Sigmoid colon (tissue), 7 donors: ENCODE results near the gene GNAS. TPM values are rescaled to one million over a fixed set of nuclear protein-coding genes. Genes with fewer than 3 reads are reported as not detected.

ENCODE experiments used
- DNase-seq: peaks from one replicate; pipeline ENCODE4 v3.0.0-alpha.2; 2019
- H3K27ac ChIP-seq, 4 donors: fragments of 200-600 bp; sonication (generic); one replicate each; pipeline ENCODE4 v1.5.1; 2016 to 2019; ENCODE audit warnings: mild to moderate bottlenecking in 1 of 4
- H3K27me3 ChIP-seq, 3 donors: fragments of 200-600 bp; sonication (generic); one replicate each; pipeline ENCODE4 v1.5.1; 2019; ENCODE audit warnings: mild to moderate bottlenecking in 1 of 3
- H3K36me3 ChIP-seq, 4 donors: fragments of 200-600 bp; sonication (generic); one replicate each; pipeline ENCODE4 v1.5.1; 2016 to 2019
- H3K4me1 ChIP-seq, 4 donors: fragments of 200-600 bp; sonication (generic); one replicate each; pipeline ENCODE4 v1.5.1; 2017 to 2019
- H3K4me3 ChIP-seq, 4 donors: fragments of 200-600 bp; sonication (generic); one replicate each; pipeline ENCODE4 v1.5.1; 2017 to 2019; ENCODE audit warnings: mild to moderate bottlenecking in 2 of 4, moderate library complexity in 1 of 4
- H3K9me3 ChIP-seq, 4 donors: fragments of 200-600 bp in 3 of 4; sonication (generic) in 3 of 4; one replicate each; pipeline versions ENCODE4 v1.5.1 to v1.6.1; 2013 to 2019
- EP300 ChIP-seq, 4 donors: sonication (generic); formaldehyde crosslinking; IDR thresholded peaks; one replicate each; pipeline ENCODE4 v1.6.1; 2017; ENCODE audit warnings: antibody characterized with exemption in 4 of 4
- POLR2A ChIP-seq, 2 donors: fragments of 450-650 bp; IDR thresholded peaks; one replicate each; pipeline ENCODE4 v1.6.1; 2016; ENCODE audit warnings: antibody characterized with exemption in 2 of 2, mild to moderate bottlenecking in 2 of 2, moderate library complexity in 2 of 2
- POLR2AphosphoS5 ChIP-seq, 4 donors: sonication (generic); formaldehyde crosslinking; IDR thresholded peaks; one replicate each; pipeline ENCODE4 v1.6.1; 2017; ENCODE audit warnings: antibody characterized with exemption in 4 of 4
- WGBS, 2 donors: extraction: QIAGEN DNeasy Blood & Tissue Kit; methylation state at CpG; one replicate each; pipeline ENCODE4 v1.1.7; 2013; 5-methylcytosine and 5-hydroxymethylcytosine counted together
- intact Hi-C: fragments of 100-400 bp; cut with DNase I; formaldehyde crosslinking; loops from one replicate; pipeline ENCODE4 v1.15.1; 2023
- polyA plus RNA-seq, 3 donors: library from polyadenylated mRNA; stranded (reverse); fragments of 200-250 nt; gene quantifications; one replicate each; pipeline ENCODE4 v1.2.3, GENCODE V29; 2013
- total RNA-seq, 4 donors: library from RNA; depleted of rRNA; stranded (reverse); fragments of >200 nt; gene quantifications; one replicate each; pipeline ENCODE4 v1.1.0, GENCODE V29; 2016
- TF ChIP-seq, protein P1 (sequence below), 4 experiments: fragments of 450-650 bp in 3 of 4; fragments of 200-600 bp in 1 of 4; IDR thresholded peaks; one replicate each; pipeline ENCODE4 v1.5.1; 2016 to 2019; ENCODE audit warnings: antibody characterized with exemption in 4 of 4, mild to moderate bottlenecking in 3 of 4, moderate library complexity in 2 of 4
- donor health status: healthy with polysubstance abuse.
- donor health status: Bipolar disorder and iron deficiency.
- donor health status: healthy.

Gene GNAS
- total and polyA plus RNA-seq, 7 donors, result 449 to 808 (median 535) TPM

DNA sequence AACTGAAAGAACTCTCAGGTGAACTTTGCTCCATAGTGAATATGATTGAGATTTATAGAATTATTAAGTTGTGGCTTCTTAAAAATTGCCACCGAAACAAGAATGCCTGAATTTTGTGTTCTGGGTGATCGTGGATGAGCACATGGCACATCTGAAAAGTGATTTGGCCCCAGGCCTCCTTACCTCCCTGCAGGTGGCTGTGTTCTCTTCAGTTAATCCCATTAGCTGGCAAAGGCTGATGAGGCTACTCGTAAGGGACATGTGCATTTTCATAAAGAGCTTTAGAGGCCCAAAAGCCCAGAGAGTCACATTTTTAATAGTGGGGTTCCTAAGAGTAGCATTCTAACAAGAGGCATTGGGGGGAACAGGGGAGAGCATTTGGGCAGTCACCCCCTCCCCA is 22.6 kb downstream of the GNAS start:
- 93 to 96% methylated on average over 3 of the region's 3 CpGs for WGBS, 2 donors
- intact Hi-C loops, result no loop called here
- Histone ChIP-seq H3K27ac (no peak overlapping the region), H3K4me3 (no peak overlapping the region), H3K9me3 (no peaks in the 10 kb centered on the region), H3K4me1 (no peaks in the 10 kb centered on the region), H3K27me3 (no peaks in the 10 kb centered on the region), H3K36me3 (no peaks in the 10 kb centered on the region)
- no peak for DNase-seq
- TF ChIP-seq POLR2AphosphoS5 (IDR thresholded peaks at IDR 0.05), result no peak
- no peak for TF ChIP-seq EP300 (IDR thresholded peaks at IDR 0.05)
- TF ChIP-seq, protein P1, sequence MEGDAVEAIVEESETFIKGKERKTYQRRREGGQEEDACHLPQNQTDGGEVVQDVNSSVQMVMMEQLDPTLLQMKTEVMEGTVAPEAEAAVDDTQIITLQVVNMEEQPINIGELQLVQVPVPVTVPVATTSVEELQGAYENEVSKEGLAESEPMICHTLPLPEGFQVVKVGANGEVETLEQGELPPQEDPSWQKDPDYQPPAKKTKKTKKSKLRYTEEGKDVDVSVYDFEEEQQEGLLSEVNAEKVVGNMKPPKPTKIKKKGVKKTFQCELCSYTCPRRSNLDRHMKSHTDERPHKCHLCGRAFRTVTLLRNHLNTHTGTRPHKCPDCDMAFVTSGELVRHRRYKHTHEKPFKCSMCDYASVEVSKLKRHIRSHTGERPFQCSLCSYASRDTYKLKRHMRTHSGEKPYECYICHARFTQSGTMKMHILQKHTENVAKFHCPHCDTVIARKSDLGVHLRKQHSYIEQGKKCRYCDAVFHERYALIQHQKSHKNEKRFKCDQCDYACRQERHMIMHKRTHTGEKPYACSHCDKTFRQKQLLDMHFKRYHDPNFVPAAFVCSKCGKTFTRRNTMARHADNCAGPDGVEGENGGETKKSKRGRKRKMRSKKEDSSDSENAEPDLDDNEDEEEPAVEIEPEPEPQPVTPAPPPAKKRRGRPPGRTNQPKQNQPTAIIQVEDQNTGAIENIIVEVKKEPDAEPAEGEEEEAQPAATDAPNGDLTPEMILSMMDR (IDR thresholded peaks at IDR 0.05), result no peak
- no peak for TF ChIP-seq POLR2A (IDR thresholded peaks at IDR 0.05)

DNA sequence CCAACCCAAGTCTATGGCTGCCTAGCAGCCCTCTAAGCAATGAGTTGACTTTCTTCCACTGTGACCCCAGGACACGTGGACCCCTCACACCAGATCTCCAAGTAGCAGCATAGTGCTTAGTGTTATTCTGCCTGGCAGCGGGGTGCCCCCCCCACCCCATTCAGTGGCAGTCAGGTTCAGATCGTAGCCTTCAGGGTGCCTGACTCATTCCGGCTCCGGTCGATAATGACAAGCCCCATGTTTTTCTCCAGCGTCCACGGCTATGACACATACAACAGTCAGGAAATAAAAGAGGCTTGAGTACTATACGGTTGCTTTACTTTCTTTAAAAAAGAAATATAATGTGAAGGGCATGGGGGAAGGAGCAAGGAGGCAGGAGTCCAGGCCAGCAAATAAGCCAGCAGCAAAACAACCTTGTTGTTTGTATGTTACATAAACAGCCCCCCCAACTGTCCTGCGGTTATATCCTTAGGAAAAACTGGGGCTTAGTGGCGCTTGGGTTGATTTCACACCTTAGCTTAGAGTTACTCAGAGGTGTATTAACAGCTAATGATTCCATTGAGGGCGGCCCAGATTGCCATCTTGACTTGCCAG is 23.1 kb downstream of the GNAS start:
- TF ChIP-seq EP300 (IDR thresholded peaks at IDR 0.05) (no peak), POLR2A (IDR thresholded peaks at IDR 0.05) (no peak), POLR2AphosphoS5 (IDR thresholded peaks at IDR 0.05) (no peak)
- TF ChIP-seq, protein P1 (IDR thresholded peaks at IDR 0.05), result no peak
- Histone ChIP-seq H3K4me1 (no peaks in the 10 kb centered on the region), H3K27ac (no peak overlapping the region), H3K4me3 (no peak overlapping the region), H3K36me3 (no peaks in the 10 kb centered on the region), H3K9me3 (no peaks in the 10 kb centered on the region), H3K27me3 (no peaks in the 10 kb centered on the region)
- WGBS, 2 donors, result 93 to 95% methylated on average over 12 of the region's 12 CpGs
- intact Hi-C loops, result no loop called here
- no peak for DNase-seq

DNA sequence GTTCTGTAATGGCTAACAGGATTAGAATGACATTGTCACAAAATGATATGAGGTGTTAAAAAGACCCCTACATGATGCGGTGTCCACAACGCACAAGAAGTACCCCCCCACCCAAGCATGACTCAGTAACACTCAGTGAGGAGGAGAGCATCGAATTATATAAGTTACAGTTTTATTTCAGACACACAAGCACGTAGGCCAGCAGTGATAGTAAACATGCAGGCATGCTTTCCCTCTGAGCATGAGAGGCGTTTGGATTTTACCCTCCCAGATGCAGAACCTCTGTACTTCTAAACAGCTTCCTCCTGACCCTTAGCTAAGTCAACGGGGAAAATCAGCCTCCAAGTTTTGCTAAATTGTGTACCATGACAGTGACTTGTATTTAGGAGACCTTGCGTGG is 23.9 kb downstream of the GNAS start:
- Histone ChIP-seq H3K27me3 (no peaks in the 10 kb centered on the region), H3K4me1 (no peaks in the 10 kb centered on the region), H3K9me3 (no peaks in the 10 kb centered on the region), H3K36me3 (no peaks in the 10 kb centered on the region), H3K4me3 (no peak overlapping the region), H3K27ac (no peak overlapping the region)
- intact Hi-C loops, result no loop called here
- TF ChIP-seq POLR2AphosphoS5 (IDR thresholded peaks at IDR 0.05) (no peak), POLR2A (IDR thresholded peaks at IDR 0.05) (no peak), EP300 (IDR thresholded peaks at IDR 0.05) (no peak)
- TF ChIP-seq, protein P1 (IDR thresholded peaks at IDR 0.05), result no peak
- WGBS, 2 donors, result 75 to 81% methylated on average over 7 of the region's 7 CpGs
- no peak for DNase-seq

DNA sequence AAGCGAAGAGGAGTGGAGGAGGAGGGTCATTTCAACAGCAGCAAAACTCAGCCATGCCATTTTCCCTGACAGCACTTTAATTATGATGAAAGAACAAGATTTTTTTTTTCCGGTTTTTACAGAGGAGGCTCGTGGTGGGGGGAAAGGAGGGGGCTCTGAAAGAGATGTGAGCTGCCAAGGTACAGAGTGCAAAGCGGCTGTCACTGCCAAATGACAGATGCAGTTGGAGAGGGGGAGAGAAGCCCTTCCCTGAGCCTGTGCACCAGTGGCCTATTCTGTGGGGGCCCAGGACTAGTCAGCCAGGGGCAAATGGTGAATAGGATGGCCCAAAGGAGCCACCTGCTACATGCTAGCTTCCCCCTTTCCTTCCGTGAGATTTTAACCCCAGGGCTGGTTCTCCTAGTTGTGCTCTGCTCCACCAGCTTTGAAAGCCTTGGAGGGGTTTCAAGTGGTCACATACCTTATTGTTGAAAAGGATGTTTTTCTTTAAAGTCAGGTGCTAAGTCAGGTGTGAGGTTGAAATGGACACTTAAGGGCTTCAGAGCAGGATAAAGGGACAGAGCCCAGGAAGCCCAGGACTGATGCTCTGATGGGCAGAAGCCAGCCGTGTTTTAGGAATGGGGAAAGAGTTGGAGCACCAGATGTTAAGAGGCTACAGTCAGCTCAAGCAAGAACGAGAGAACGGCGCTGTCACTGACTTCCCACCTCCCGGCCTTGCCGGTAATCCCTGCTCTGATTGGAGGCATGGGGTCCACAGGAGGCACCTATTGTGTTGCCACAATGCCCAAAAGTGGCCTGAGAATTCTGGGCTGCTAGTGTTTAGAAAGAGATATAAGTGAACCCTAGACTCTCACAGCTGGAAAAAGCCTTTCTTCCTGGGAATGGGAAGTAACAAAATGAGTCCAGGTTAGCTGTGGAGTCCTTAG is 24.8 kb downstream of the GNAS start:
- H3K27me3 ChIP-seq, result no peaks in the 10 kb centered on the region
- no peaks in the 10 kb centered on the region for H3K9me3 ChIP-seq
- no peak for DNase-seq
- no peak overlapping the region for H3K4me3 ChIP-seq
- H3K36me3 ChIP-seq, result no peaks in the 10 kb centered on the region
- no peaks in the 10 kb centered on the region for H3K4me1 ChIP-seq
- TF ChIP-seq POLR2A (IDR thresholded peaks at IDR 0.05) (no peak), POLR2AphosphoS5 (IDR thresholded peaks at IDR 0.05) (no peak), EP300 (IDR thresholded peaks at IDR 0.05) (no peak)
- TF ChIP-seq, protein P1 (IDR thresholded peaks at IDR 0.05), result no peak
- no peak overlapping the region for H3K27ac ChIP-seq
- intact Hi-C loops, result no loop called here
- 85 to 88% methylated on average over 11 of the region's 11 CpGs for WGBS, 2 donors
